Panc1 (cell line): ENCODE results near the gene TSC2.

Experiments
- CTCF ChIP-seq: fragments of 450-650 bp; IDR thresholded peaks from 2 replicates; pipeline ENCODE4 v1.5.1; 2017; ENCODE audit warnings: mild to moderate bottlenecking
- POLR2AphosphoS5 ChIP-seq: IDR thresholded peaks from 2 replicates; pipeline ENCODE4 v1.6.1; 2012; ENCODE audit warnings: mild to moderate bottlenecking, low read depth, low read length, moderate library complexity

- TF ChIP-seq CTCF = no peak
- TF ChIP-seq POLR2AphosphoS5 = no peak
Measured at GRCh38 chr16:2001035-2001434, 46.8 kb upstream of the TSC2 start.
